ENCODE results near the gene XKR8.

DNA sequence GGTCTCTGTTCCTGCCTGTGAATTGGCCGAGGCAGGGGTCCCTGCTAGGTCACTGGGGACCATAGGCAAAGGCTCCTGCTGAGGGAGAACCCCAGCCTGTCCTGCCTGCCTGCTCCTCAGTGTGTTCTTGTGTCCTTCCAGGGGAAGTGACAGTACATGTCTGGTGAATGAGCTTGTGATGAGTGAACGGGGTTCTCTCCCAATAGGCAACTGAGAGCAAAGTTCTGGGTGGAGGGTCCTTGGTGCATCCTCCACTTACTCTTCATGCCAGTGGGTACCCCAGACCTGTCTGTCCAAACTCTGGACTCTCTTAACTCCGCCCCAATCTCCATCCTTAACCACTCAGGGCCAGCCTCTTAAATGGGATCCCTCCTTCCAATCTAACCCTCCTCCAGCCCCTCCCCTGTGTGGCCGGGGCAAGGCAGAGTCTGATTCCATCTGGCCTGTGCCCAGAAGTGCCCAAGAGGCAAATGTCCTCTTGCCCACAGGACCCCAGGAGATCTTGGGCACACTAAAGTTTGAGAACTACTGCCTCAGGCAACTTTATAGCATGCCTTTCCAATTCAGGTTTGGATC, 2.0 kb downstream of the XKR8 start:
- no peak for TF ChIP-seq POLR2A (IDR thresholded peaks at IDR 0.05; ENCODE audit: low read depth)
- TF ChIP-seq, protein P1, sequence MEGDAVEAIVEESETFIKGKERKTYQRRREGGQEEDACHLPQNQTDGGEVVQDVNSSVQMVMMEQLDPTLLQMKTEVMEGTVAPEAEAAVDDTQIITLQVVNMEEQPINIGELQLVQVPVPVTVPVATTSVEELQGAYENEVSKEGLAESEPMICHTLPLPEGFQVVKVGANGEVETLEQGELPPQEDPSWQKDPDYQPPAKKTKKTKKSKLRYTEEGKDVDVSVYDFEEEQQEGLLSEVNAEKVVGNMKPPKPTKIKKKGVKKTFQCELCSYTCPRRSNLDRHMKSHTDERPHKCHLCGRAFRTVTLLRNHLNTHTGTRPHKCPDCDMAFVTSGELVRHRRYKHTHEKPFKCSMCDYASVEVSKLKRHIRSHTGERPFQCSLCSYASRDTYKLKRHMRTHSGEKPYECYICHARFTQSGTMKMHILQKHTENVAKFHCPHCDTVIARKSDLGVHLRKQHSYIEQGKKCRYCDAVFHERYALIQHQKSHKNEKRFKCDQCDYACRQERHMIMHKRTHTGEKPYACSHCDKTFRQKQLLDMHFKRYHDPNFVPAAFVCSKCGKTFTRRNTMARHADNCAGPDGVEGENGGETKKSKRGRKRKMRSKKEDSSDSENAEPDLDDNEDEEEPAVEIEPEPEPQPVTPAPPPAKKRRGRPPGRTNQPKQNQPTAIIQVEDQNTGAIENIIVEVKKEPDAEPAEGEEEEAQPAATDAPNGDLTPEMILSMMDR (IDR thresholded peaks at IDR 0.05): no peak
